Measurements from ENCODE around the gene SERINC5. TPM values are rescaled to one million over a fixed set of nuclear protein-coding genes. Genes with fewer than 3 reads are reported as not detected.

SERINC5 gene
- total and polyA plus RNA-seq, 12 donors = 2.3 to 21.9 (median 14.8) TPM

DNA sequence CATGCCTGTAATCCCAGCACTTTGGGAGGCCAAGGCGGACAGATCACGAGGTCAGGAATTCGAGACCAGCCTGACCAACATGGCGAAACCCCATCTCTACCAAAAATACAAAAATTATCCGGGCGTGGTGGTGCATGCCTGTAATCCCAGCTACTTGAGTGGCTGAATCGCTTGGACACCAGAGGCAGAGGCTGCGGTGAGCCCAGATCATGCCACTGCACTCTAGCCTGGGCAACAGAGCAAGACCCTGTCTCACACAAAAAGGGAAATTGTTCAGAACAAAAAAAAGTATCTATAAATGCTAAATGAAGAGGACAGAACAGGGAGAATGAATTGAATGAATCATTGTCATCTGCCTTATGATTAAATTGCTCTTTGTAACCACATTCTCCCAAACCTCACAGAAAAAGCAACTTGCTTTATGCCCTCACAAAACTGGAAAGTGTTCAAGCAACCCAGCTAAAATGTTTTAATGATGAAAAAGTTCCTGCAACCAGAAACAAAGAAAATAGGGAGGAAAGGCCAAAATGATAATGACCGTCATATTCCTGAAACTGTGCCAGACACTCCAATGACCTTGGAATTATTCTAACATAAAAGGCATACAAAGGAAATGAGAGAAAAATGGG, 83.7 kb downstream of the SERINC5 start:
- TF ChIP-seq CTCF (IDR thresholded peaks at IDR 0.05) = no peak
- H3K4me3 ChIP-seq = no peak overlapping the region
- no peaks in the 10 kb centered on the region for H3K9me3 ChIP-seq
- H3K27ac ChIP-seq = peak overlapping the region in 3 of 10 donors; percentile 17 to 44 (median 19)
- intact Hi-C loops (cut with DNase I) = no loop called here
- H3K27me3 ChIP-seq = no peaks in the 10 kb centered on the region
- H3K4me1 ChIP-seq = peaks cover 0 to 13% (median 4%) of the 10 kb centered on the region in 9 donors
- 86 to 90% methylated on average over 9 of the region's 9 CpGs for WGBS, 2 donors
- DNase-seq = no peak
- ATAC-seq = no peak
- peaks cover 0 to 83% (median 12%) of the 10 kb centered on the region in 9 donors for H3K36me3 ChIP-seq

GRCh38 chr5:80170117-80170535, 85.7 kb downstream of the SERINC5 start:
- no peak for ATAC-seq
- H3K9me3 ChIP-seq = no peaks in the 10 kb centered on the region
- DNase-seq = no peak
- peaks cover 0 to 84% (median 18%) of the 10 kb centered on the region in 9 donors for H3K36me3 ChIP-seq
- intact Hi-C loops (cut with DNase I) = no loop called here
- 63 to 71% methylated on average over 2 of the region's 2 CpGs for WGBS, 2 donors
- no peaks in the 10 kb centered on the region for H3K27me3 ChIP-seq
- H3K4me1 ChIP-seq = peaks cover 0 to 13% (median 4%) of the 10 kb centered on the region in 9 donors
- no peak for TF ChIP-seq CTCF (IDR thresholded peaks at IDR 0.05)
- no peak overlapping the region for H3K4me3 ChIP-seq
- no peak overlapping the region for H3K27ac ChIP-seq

DNA sequence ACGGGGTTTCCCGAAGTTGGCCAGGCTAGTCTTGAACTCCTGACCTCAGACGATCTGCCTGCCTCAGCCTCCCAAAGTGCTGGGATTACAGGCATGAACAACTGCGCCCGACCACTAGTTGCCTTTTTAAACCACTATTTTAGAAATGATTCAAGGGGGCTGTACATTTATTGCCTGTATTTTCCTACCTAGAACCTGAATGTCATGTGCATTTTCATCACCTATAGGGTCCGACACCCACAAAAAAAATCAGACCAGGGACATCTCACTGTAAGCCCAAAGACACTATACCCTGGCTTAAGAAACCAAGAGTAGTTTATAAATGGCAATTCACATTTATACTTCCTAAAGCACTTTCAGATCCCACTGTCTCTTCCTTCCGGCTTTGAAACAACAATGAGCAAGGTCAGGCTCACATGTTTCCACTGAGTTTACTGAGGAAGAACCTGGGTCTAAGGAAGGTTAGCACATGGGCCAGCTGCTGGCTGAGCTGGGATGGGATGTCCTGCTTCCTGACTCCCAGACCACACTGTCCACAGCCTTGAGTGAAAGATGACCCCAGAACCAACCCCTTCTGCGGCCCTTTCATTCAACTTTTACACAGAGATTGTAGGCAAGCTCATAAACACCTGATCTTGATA, 87.3 kb downstream of the SERINC5 start:
- Histone ChIP-seq H3K9me3 (no peaks in the 10 kb centered on the region), H3K27ac (no peak overlapping the region), H3K4me1 (peaks cover 0 to 13% (median 4%) of the 10 kb centered on the region in 9 donors), H3K27me3 (no peaks in the 10 kb centered on the region), H3K36me3 (peaks cover 0 to 82% (median 7%) of the 10 kb centered on the region in 9 donors), H3K4me3 (no peak overlapping the region)
- DNase-seq = no peak
- intact Hi-C loops (cut with DNase I) = no loop called here
- WGBS, 2 donors = 87 to 89% methylated on average over 8 of the region's 8 CpGs
- peak in 6 of 8 donors; percentile 39 to 60 (median 48) for ATAC-seq
- no peak for TF ChIP-seq CTCF (IDR thresholded peaks at IDR 0.05)

DNA sequence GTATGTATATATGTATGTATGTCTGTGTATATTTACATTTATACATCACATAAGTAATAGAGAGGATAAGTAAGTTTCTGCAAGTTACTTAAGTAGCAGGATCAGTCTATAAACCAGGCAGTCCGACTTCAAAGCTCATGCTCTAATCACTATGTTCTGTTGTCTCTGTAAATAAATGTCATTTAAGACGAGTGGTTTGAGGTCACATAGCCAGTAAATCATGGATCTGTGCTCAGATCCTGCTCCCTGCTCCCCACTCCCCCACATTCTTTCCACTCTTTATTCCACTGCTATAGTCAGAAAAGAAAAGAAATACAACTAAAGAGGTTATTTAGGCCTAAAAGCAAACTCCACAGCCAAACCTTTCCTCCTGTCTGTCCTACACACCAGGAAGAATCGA, 90.4 kb downstream of the SERINC5 start:
- DNase-seq (no peak), ATAC-seq (no peak)
- Histone ChIP-seq H3K4me1 (no peaks in the 10 kb centered on the region), H3K36me3 (peaks cover 0 to 93% (median 11%) of the 10 kb centered on the region in 9 donors), H3K9me3 (peaks cover 0 to 5% (median 0%) of the 10 kb centered on the region in 11 donors), H3K27me3 (no peaks in the 10 kb centered on the region), H3K27ac (no peak overlapping the region), H3K4me3 (no peak overlapping the region)
- TF ChIP-seq CTCF (IDR thresholded peaks at IDR 0.05) = no peak
- intact Hi-C loops (cut with DNase I) = no loop called here
- 72 to 83% methylated on average over 3 of the region's 3 CpGs for WGBS, 2 donors
